CD8-positive, alpha-beta memory T cell (primary cell): ENCODE data around the gene SLIT1. TPM values are rescaled to one million over a fixed set of nuclear protein-coding genes. Genes with fewer than 3 reads are reported as not detected.
A peak's percentile ranks its signal among the peaks of the same experiment; 100 is the strongest.
"Not testable (repeated sequence)": the region's sequence is repeated elsewhere in the genome, so short reads cannot be mapped to it uniquely, and the experiment has no call there.

Experiments used
- CTCF ChIA-PET: fragments of 350-600 bp; sonication (Branson Sonifier 250); formaldehyde crosslinking; loops from one replicate; lab custom pipeline; 2021; ENCODE audit warnings: antibody characterized with exemption; lab: Charles Lee
- POLR2A ChIA-PET: fragments of 350-600 bp; sonication (Branson Sonifier 250); formaldehyde crosslinking; loops from one replicate; lab custom pipeline; 2021; ENCODE audit warnings: antibody characterized with exemption; lab: Charles Lee
- DNase-seq, 5 donors: peaks; one replicate each; pipeline versions ENCODE4 v3.0.0 to v3.0.0-alpha.2; 2020 to 2022; ENCODE audit warnings: mixed read lengths in 1 of 5
- H3K27ac ChIP-seq: one replicate; pipeline ENCODE4 v1.7.0; 2013; ENCODE audit warnings: low read depth, mild to moderate bottlenecking, low read length, moderate library complexity
- H3K27me3 ChIP-seq: 2 replicates; pipeline ENCODE4 v1.7.0; 2013; ENCODE audit warnings: low read length, mild to moderate bottlenecking; ENCODE audit not compliant: insufficient read depth, poor library complexity, severe bottlenecking
- H3K36me3 ChIP-seq: 2 replicates; pipeline ENCODE4 v1.7.0; 2013; ENCODE audit warnings: mild to moderate bottlenecking, low read length, moderate library complexity; ENCODE audit not compliant: insufficient read depth
- H3K4me1 ChIP-seq: 2 replicates; pipeline ENCODE4 v1.7.0; 2013; ENCODE audit warnings: mild to moderate bottlenecking, low read length, moderate library complexity; ENCODE audit not compliant: insufficient read depth
- H3K4me3 ChIP-seq: 2 replicates; pipeline ENCODE4 v1.7.0; 2013; ENCODE audit warnings: mild to moderate bottlenecking, low read length
- H3K9me3 ChIP-seq: 2 replicates; pipeline ENCODE4 v1.7.0; 2013; ENCODE audit warnings: mild to moderate bottlenecking, low read length
- H3K27ac Mint-ChIP-seq, 8 donors: one replicate each; pipeline ENCODE4 v1.8.0; 2020 to 2021; ENCODE audit warnings: mixed read lengths in 8 of 8, mild to moderate bottlenecking in 6 of 8, inconsistent platforms in 3 of 8, moderate library complexity in 3 of 8
- H3K27me3 Mint-ChIP-seq, 2 donors: one replicate each; pipeline ENCODE4 v1.8.0; 2020 to 2021; ENCODE audit warnings: mixed read lengths in 2 of 2, mild to moderate bottlenecking in 1 of 2, moderate library complexity in 1 of 2
- H3K36me3 Mint-ChIP-seq, 3 donors: one replicate each; pipeline ENCODE4 v1.8.0; 2020 to 2021; ENCODE audit warnings: mixed read lengths in 3 of 3, inconsistent platforms in 1 of 3, mild to moderate bottlenecking in 1 of 3
- H3K4me1 Mint-ChIP-seq, 3 donors: one replicate each; pipeline ENCODE4 v1.8.0; 2020 to 2021; ENCODE audit warnings: mixed read lengths in 3 of 3, inconsistent platforms in 1 of 3, mild to moderate bottlenecking in 1 of 3
- H3K4me3 Mint-ChIP-seq, 7 donors: one replicate each; pipeline ENCODE4 v1.8.0; 2020 to 2021; ENCODE audit warnings: mixed read lengths in 7 of 7, mild to moderate bottlenecking in 6 of 7, moderate library complexity in 4 of 7, inconsistent platforms in 2 of 7
- H3K9me3 Mint-ChIP-seq, 5 donors: one replicate each; pipeline ENCODE4 v1.8.0; 2020 to 2022; ENCODE audit warnings: mixed read lengths in 5 of 5, mild to moderate bottlenecking in 3 of 5, moderate library complexity in 2 of 5, inconsistent platforms in 1 of 5
- polyA plus RNA-seq: library from polyadenylated mRNA; unstranded; fragments of 300-500 nt; fragmentation: Illumina TruSeq; gene quantifications from one replicate; pipeline ENCODE4 v1.2.3, GENCODE V29; 2021
- total RNA-seq, 2 experiments: library from RNA; stranded (reverse); gene quantifications; one replicate each; pipeline ENCODE4 v1.2.3, GENCODE V29; 2021

SLIT1 gene
- total and polyA plus RNA-seq, 3 experiments from 2014 or later, result 0.06 to 0.20 TPM; not detected in 1

- Histone ChIP-seq H3K27ac (no peak overlapping the region), H3K9me3 (no peaks in the 10 kb centered on the region), H3K36me3 (no peaks in the 10 kb centered on the region), H3K4me1 (no peaks in the 10 kb centered on the region), H3K4me3 (no peak overlapping the region), H3K27me3 (no peaks in the 10 kb centered on the region)
- no peaks in the 10 kb centered on the region for H3K36me3 Mint-ChIP-seq
- POLR2A ChIA-PET, result no interaction called here
- H3K4me1 Mint-ChIP-seq, result peaks cover 7 to 17% (median 10%) of the 10 kb centered on the region in 3 donors
- CTCF ChIA-PET, result interaction anchor here (1.0 to 5.4 kb wide), 10 partner anchors 9 to 172 kb away, joined by 3 to 35 read pairs (median 5); no protein-coding TSS in a partner anchor
- H3K9me3 Mint-ChIP-seq, result no peaks in the 10 kb centered on the region
- peaks cover 6 to 14% of the 10 kb centered on the region in 2 donors for H3K27me3 Mint-ChIP-seq
- DNase-seq, result no peak
- peak overlapping the region in 1 of 7 donors; percentile 38 for H3K4me3 Mint-ChIP-seq
- H3K27ac Mint-ChIP-seq, result peak overlapping the region in 1 of 8 donors; percentile 51
Measured at GRCh38 chr10:97038688-97039087, 147.1 kb downstream of the SLIT1 start.

GRCh38 chr10:97037365-97038361 is 148.1 kb downstream of the SLIT1 start:
- Mint-ChIP-seq H3K27me3 (peaks cover 6 to 14% of the 10 kb centered on the region in 2 donors), H3K27ac (peak overlapping the region in 4 of 8 donors; percentile 32 to 90 (median 63)), H3K36me3 (no peaks in the 10 kb centered on the region), H3K4me3 (peak overlapping the region; percentile 38 to 88 (median 77)), H3K4me1 (peaks cover 7 to 17% (median 10%) of the 10 kb centered on the region in 3 donors), H3K9me3 (no peaks in the 10 kb centered on the region)
- Histone ChIP-seq H3K9me3 (no peaks in the 10 kb centered on the region), H3K27ac (no peak overlapping the region), H3K27me3 (no peaks in the 10 kb centered on the region), H3K4me3 (peak overlapping the region; percentile 68), H3K4me1 (no peaks in the 10 kb centered on the region), H3K36me3 (no peaks in the 10 kb centered on the region)
- peak; percentile 42 to 75 (median 50) for DNase-seq
- ChIA-PET POLR2A (interaction anchor here (0.6 kb wide), 1 partner anchor 67 kb away, joined by 3 read pairs; no protein-coding TSS in a partner anchor), CTCF (interaction anchor here (0.6 to 5.4 kb wide), 29 partner anchors 10 to 643 kb away, joined by 3 to 35 read pairs (median 4); no protein-coding TSS in a partner anchor)

- CTCF ChIA-PET, result interaction anchor here (1.2 to 5.4 kb wide), 3 partner anchors 10 to 161 kb away, joined by 4 to 30 read pairs (median 15); no protein-coding TSS in a partner anchor
- no peak overlapping the region for H3K27ac ChIP-seq
- no peaks in the 10 kb centered on the region for H3K36me3 Mint-ChIP-seq
- H3K4me1 Mint-ChIP-seq, result peaks cover 7 to 17% (median 10%) of the 10 kb centered on the region in 3 donors
- peaks cover 10 to 14% of the 10 kb centered on the region in 2 donors for H3K27me3 Mint-ChIP-seq
- H3K9me3 Mint-ChIP-seq, result no peaks in the 10 kb centered on the region
- no peaks in the 10 kb centered on the region for H3K4me1 ChIP-seq
- POLR2A ChIA-PET, result no interaction called here
- H3K4me3 ChIP-seq, result no peak overlapping the region
- no peaks in the 10 kb centered on the region for H3K9me3 ChIP-seq
- no peak overlapping the region for H3K4me3 Mint-ChIP-seq
- H3K27me3 ChIP-seq, result no peaks in the 10 kb centered on the region
- DNase-seq, result no peak
- no peaks in the 10 kb centered on the region for H3K36me3 ChIP-seq
- H3K27ac Mint-ChIP-seq, result no peak overlapping the region
Measured at GRCh38 chr10:97034958-97035769, 150.6 kb downstream of the SLIT1 start.

- no peaks in the 10 kb centered on the region for H3K9me3 ChIP-seq
- Mint-ChIP-seq H3K27ac (peak overlapping the region in 1 of 8 donors; percentile 19), H3K36me3 (no peaks in the 10 kb centered on the region), H3K9me3 (no peaks in the 10 kb centered on the region), H3K4me3 (no peak overlapping the region), H3K27me3 (peaks cover 12 to 14% of the 10 kb centered on the region in 2 donors), H3K4me1 (peaks cover 7 to 17% (median 10%) of the 10 kb centered on the region in 3 donors)
- no peaks in the 10 kb centered on the region for H3K36me3 ChIP-seq
- DNase-seq, result no peak
- H3K4me1 ChIP-seq, result no peaks in the 10 kb centered on the region
- H3K27me3 ChIP-seq, result no peaks in the 10 kb centered on the region
- POLR2A ChIA-PET, result no interaction called here
- H3K4me3 ChIP-seq, result no peak overlapping the region
- H3K27ac ChIP-seq, result no peak overlapping the region
- CTCF ChIA-PET, result interaction anchor here (0.8 kb wide), 1 partner anchor 177 kb away, joined by 3 read pairs; no protein-coding TSS in a partner anchor
Measured at GRCh38 chr10:97034301-97034700, 151.5 kb downstream of the SLIT1 start.

- POLR2A ChIA-PET, H3K4me1 ChIP-seq, H3K9me3 ChIP-seq, H3K27ac Mint-ChIP-seq, H3K9me3 Mint-ChIP-seq, H3K4me3 Mint-ChIP-seq, H3K4me3 ChIP-seq, H3K27ac ChIP-seq, H3K36me3 ChIP-seq, DNase-seq, H3K27me3 ChIP-seq, H3K36me3 Mint-ChIP-seq: not testable (repeated sequence)
- Mint-ChIP-seq H3K4me1 (peaks cover 7 to 17% (median 10%) of the 10 kb centered on the region in 3 donors), H3K27me3 (peaks cover 12 to 17% of the 10 kb centered on the region in 2 donors)
- CTCF ChIA-PET, result interaction anchor here (0.8 kb wide), 1 partner anchor 177 kb away, joined by 3 read pairs; no protein-coding TSS in a partner anchor
Measured at GRCh38 chr10:97033841-97034240, 151.9 kb downstream of the SLIT1 start.

GRCh38 chr10:97032624-97033023 is 153.1 kb downstream of the SLIT1 start:
- H3K4me1 ChIP-seq, result no peaks in the 10 kb centered on the region
- peaks cover 4 to 11% (median 9%) of the 10 kb centered on the region in 3 donors for H3K4me1 Mint-ChIP-seq
- H3K27ac ChIP-seq, result no peak overlapping the region
- H3K27ac Mint-ChIP-seq, result no peak overlapping the region
- H3K4me3 Mint-ChIP-seq, result no peak overlapping the region
- H3K9me3 Mint-ChIP-seq, result no peaks in the 10 kb centered on the region
- DNase-seq, result no peak
- H3K36me3 Mint-ChIP-seq, result no peaks in the 10 kb centered on the region
- no peaks in the 10 kb centered on the region for H3K36me3 ChIP-seq
- H3K27me3 ChIP-seq, result no peaks in the 10 kb centered on the region
- H3K27me3 Mint-ChIP-seq, result peaks cover 12 to 17% of the 10 kb centered on the region in 2 donors
- no peaks in the 10 kb centered on the region for H3K9me3 ChIP-seq
- CTCF ChIA-PET, result interaction anchor here (1.0 to 1.4 kb wide), 2 partner anchors 11 to 178 kb away, joined by 3 read pairs; no protein-coding TSS in a partner anchor
- H3K4me3 ChIP-seq, result no peak overlapping the region
- POLR2A ChIA-PET, result interaction anchor here (0.6 kb wide), 1 partner anchor 18 kb away, joined by 3 read pairs; no protein-coding TSS in a partner anchor

- ChIA-PET CTCF (no interaction called here), POLR2A (no interaction called here)
- H3K4me1 ChIP-seq, result no peaks in the 10 kb centered on the region
- H3K9me3 Mint-ChIP-seq, result no peaks in the 10 kb centered on the region
- peaks cover 11 to 17% of the 10 kb centered on the region in 2 donors for H3K27me3 Mint-ChIP-seq
- no peak overlapping the region for H3K4me3 Mint-ChIP-seq
- no peak for DNase-seq
- H3K4me3 ChIP-seq, result no peak overlapping the region
- no peaks in the 10 kb centered on the region for H3K27me3 ChIP-seq
- H3K9me3 ChIP-seq, result no peaks in the 10 kb centered on the region
- no peaks in the 10 kb centered on the region for H3K4me1 Mint-ChIP-seq
- no peaks in the 10 kb centered on the region for H3K36me3 Mint-ChIP-seq
- no peak overlapping the region for H3K27ac ChIP-seq
- H3K27ac Mint-ChIP-seq, result no peak overlapping the region
- no peaks in the 10 kb centered on the region for H3K36me3 ChIP-seq
Measured at GRCh38 chr10:97031459-97031858, 154.3 kb downstream of the SLIT1 start.
